Stimulated activated CD4-positive, alpha-beta T cell treated with anti-CD3 and anti-CD28 coated beads, Interleukin-15, amount 100 ng/mL, for 24 hours (primary cell): ENCODE results near the gene MRI1.
"Not testable (repeated sequence)": the region's sequence is repeated elsewhere in the genome, so short reads cannot be mapped to it uniquely, and the experiment has no call there.

Experiments
- DNase-seq: peaks from one replicate; pipeline ENCODE4 v3.0.0-alpha.2; 2020

MRI1 gene

GRCh38 chr19:13764101-13764807 lies at the start of gene MRI1:
Gene MRI1, plus strand, starts transcription at chr19:13764522. Its CDS starts 67 bp downstream, at chr19:13764589.
- DNase-seq = peak; percentile 81

GRCh38 chr19:13717194-13717643 lies 47.1 kb upstream of the MRI1 start:
- DNase-seq = no peak

- DNase-seq = no peak
Measured at GRCh38 chr19:13718733-13719132, 45.6 kb upstream of the MRI1 start.

GRCh38 chr19:13722146-13722545 lies 42.2 kb upstream of the MRI1 start:
- DNase-seq = no peak

- no peak for DNase-seq
Measured at GRCh38 chr19:13723206-13723605, 41.1 kb upstream of the MRI1 start.

- DNase-seq = no peak
Measured at GRCh38 chr19:13726323-13726722, 38.0 kb upstream of the MRI1 start.

GRCh38 chr19:13727798-13728197 lies 36.5 kb upstream of the MRI1 start:
- DNase-seq = no peak

GRCh38 chr19:13729859-13730258 lies 34.5 kb upstream of the MRI1 start:
- DNase-seq = no peak

- peak; percentile 95 for DNase-seq
Measured at GRCh38 chr19:13731147-13731964, 33.0 kb upstream of the MRI1 start.

- no peak for DNase-seq
Measured at GRCh38 chr19:13732337-13732736, 32.0 kb upstream of the MRI1 start.

- no peak for DNase-seq
Measured at GRCh38 chr19:13734751-13735150, 29.6 kb upstream of the MRI1 start.

GRCh38 chr19:13738073-13738472 lies 26.2 kb upstream of the MRI1 start:
- DNase-seq = no peak

- DNase-seq = no peak
Measured at GRCh38 chr19:13741893-13742292, 22.4 kb upstream of the MRI1 start.

GRCh38 chr19:13742756-13743155 lies 21.6 kb upstream of the MRI1 start:
- no peak for DNase-seq

GRCh38 chr19:13744174-13744573 lies 20.1 kb upstream of the MRI1 start:
- DNase-seq = no peak

- DNase-seq = no peak
Measured at GRCh38 chr19:13747098-13747453, 17.2 kb upstream of the MRI1 start.

GRCh38 chr19:13748169-13748828 lies 16.0 kb upstream of the MRI1 start:
- DNase-seq = peak; percentile 31

- no peak for DNase-seq
Measured at GRCh38 chr19:13751436-13751835, 12.9 kb upstream of the MRI1 start.

- not testable (repeated sequence) for DNase-seq
Measured at GRCh38 chr19:13753622-13754021, 10.7 kb upstream of the MRI1 start.

GRCh38 chr19:13756210-13756609 lies 8.1 kb upstream of the MRI1 start:
- DNase-seq = no peak

- no peak for DNase-seq
Measured at GRCh38 chr19:13757805-13758772, 6.2 kb upstream of the MRI1 start.

- DNase-seq = no peak
Measured at GRCh38 chr19:13758795-13759194, 5.5 kb upstream of the MRI1 start.

- DNase-seq = no peak
Measured at GRCh38 chr19:13761423-13761822, 2.9 kb upstream of the MRI1 start.
